Tibial nerve (tissue), 4 donors: Measurements from ENCODE around the gene SH3BGR. TPM values are rescaled to one million over a fixed set of nuclear protein-coding genes. Genes with fewer than 3 reads are reported as not detected.

Experiments used
- DNase-seq, 2 donors: peaks; one replicate each; pipeline ENCODE4 v3.0.0-alpha.2; 2019; ENCODE audit warnings: low spot score in 2 of 2
- H3K27ac ChIP-seq, 4 donors: fragments of 200-600 bp; sonication (generic) in 3 of 4; one replicate each; pipeline ENCODE4 v1.5.1; 2017 to 2019; ENCODE audit warnings: mild to moderate bottlenecking in 1 of 4
- H3K27me3 ChIP-seq, 2 donors: fragments of 200-600 bp; sonication (generic) in 1 of 2; one replicate each; pipeline versions ENCODE4 v1.5.1 to v1.6.0; 2017 to 2019
- H3K36me3 ChIP-seq, 3 donors: fragments of 200-600 bp; sonication (generic); one replicate each; pipeline ENCODE4 v1.5.1; 2018 to 2019
- H3K4me1 ChIP-seq, 4 donors: fragments of 200-600 bp; sonication (generic) in 3 of 4; one replicate each; pipeline ENCODE4 v1.5.1; 2017 to 2019
- H3K4me3 ChIP-seq, 4 donors: fragments of 200-600 bp; sonication (generic) in 3 of 4; one replicate each; pipeline ENCODE4 v1.5.1; 2017 to 2019; ENCODE audit warnings: mild to moderate bottlenecking in 1 of 4, moderate library complexity in 1 of 4
- H3K9me3 ChIP-seq, 4 donors: fragments of 200-600 bp; sonication (generic) in 3 of 4; one replicate each; pipeline ENCODE4 v1.5.1; 2017 to 2019
- EP300 ChIP-seq, 2 donors: sonication (generic); formaldehyde crosslinking; IDR thresholded peaks; one replicate each; pipeline ENCODE4 v1.6.1; 2017; ENCODE audit warnings: antibody characterized with exemption in 2 of 2, mild to moderate bottlenecking in 1 of 2
- POLR2A ChIP-seq, 2 donors: fragments of 450-650 bp; IDR thresholded peaks; one replicate each; pipeline ENCODE4 v1.6.1; 2017; ENCODE audit warnings: antibody characterized with exemption in 2 of 2, mild to moderate bottlenecking in 2 of 2, moderate library complexity in 2 of 2
- WGBS, 2 donors: methylation state at CpG; one replicate each; pipeline ENCODE4 v1.1.5; 2018; 5-methylcytosine and 5-hydroxymethylcytosine counted together
- total RNA-seq, 4 donors: library from RNA; depleted of rRNA; stranded (reverse); fragments of >200 nt; gene quantifications; one replicate each; pipeline ENCODE4 v1.1.0, GENCODE V29; 2016
- TF ChIP-seq, protein P1 (sequence below), 5 experiments: fragments of 200-600 bp in 3 of 5; fragments of 450-650 bp in 2 of 5; sonication (generic) in 3 of 5; IDR thresholded peaks; one replicate each; pipeline ENCODE4 v1.5.1; 2016 to 2019; ENCODE audit warnings: antibody characterized with exemption in 5 of 5, mild to moderate bottlenecking in 3 of 5, moderate library complexity in 2 of 5

SH3BGR gene
- total RNA-seq, 4 donors from 2014 or later: 2.4 to 9.6 (median 4.4) TPM

DNA sequence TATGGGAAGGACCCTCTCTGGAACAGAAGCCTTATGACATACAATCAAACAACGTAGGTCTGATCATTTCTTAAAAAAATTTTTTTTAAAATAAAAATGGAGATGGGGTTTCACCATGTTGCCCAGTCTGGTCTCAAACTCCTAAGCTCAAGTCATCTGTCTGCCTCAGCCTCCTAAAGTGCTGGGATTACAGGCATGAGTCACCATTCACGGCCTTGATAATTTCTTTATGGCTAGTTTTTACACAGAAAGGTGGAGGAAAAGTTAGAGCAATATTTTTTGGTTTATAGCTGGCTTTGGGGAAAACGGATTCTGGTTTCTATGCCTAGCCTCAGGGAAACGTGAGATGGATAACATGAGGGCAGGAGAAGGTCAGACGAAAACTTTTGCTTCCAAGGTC lies 91.0 kb downstream of the SH3BGR start:
- H3K4me1 ChIP-seq: no peaks in the 10 kb centered on the region
- H3K4me3 ChIP-seq: no peak overlapping the region
- peaks cover 0 to 10% (median 0%) of the 10 kb centered on the region in 4 donors for H3K9me3 ChIP-seq
- H3K27ac ChIP-seq: no peak overlapping the region
- TF ChIP-seq, protein P1, sequence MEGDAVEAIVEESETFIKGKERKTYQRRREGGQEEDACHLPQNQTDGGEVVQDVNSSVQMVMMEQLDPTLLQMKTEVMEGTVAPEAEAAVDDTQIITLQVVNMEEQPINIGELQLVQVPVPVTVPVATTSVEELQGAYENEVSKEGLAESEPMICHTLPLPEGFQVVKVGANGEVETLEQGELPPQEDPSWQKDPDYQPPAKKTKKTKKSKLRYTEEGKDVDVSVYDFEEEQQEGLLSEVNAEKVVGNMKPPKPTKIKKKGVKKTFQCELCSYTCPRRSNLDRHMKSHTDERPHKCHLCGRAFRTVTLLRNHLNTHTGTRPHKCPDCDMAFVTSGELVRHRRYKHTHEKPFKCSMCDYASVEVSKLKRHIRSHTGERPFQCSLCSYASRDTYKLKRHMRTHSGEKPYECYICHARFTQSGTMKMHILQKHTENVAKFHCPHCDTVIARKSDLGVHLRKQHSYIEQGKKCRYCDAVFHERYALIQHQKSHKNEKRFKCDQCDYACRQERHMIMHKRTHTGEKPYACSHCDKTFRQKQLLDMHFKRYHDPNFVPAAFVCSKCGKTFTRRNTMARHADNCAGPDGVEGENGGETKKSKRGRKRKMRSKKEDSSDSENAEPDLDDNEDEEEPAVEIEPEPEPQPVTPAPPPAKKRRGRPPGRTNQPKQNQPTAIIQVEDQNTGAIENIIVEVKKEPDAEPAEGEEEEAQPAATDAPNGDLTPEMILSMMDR (IDR thresholded peaks at IDR 0.05): no peak
- TF ChIP-seq POLR2A (IDR thresholded peaks at IDR 0.05): no peak
- no peak for TF ChIP-seq EP300 (IDR thresholded peaks at IDR 0.05)
- no peak for DNase-seq
- H3K36me3 ChIP-seq: no peaks in the 10 kb centered on the region
- no peaks in the 10 kb centered on the region for H3K27me3 ChIP-seq
- 71 to 75% methylated on average over 5 of the region's 5 CpGs for WGBS, 2 donors

DNA sequence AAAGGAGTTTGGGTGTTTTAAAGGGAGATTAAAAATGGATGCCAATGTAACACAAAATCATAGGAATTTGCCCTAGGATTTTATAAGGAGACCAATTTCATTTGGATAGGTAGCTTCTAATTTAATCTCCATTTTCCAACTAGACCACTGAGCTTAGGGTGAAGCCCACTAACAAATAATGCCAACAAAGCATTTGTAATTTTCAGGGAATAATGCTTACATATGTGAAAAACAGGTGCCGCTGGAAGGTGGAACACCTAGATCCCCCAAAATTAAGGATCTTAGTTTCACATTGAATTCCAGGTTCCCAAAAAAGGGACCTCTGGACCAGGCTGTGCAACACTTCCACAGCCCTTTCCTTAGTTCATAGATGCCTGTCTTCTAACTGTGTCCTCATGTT lies 94.8 kb downstream of the SH3BGR start:
- Histone ChIP-seq H3K9me3 (peaks cover 0 to 15% (median 0%) of the 10 kb centered on the region in 4 donors), H3K4me3 (no peak overlapping the region), H3K36me3 (no peaks in the 10 kb centered on the region), H3K27me3 (no peaks in the 10 kb centered on the region), H3K27ac (no peak overlapping the region), H3K4me1 (no peaks in the 10 kb centered on the region)
- DNase-seq: no peak
- TF ChIP-seq, protein P1 (IDR thresholded peaks at IDR 0.05): no peak
- TF ChIP-seq EP300 (IDR thresholded peaks at IDR 0.05) (no peak), POLR2A (IDR thresholded peaks at IDR 0.05) (no peak)
- 95 to 96% methylated on average over 1 of the region's 1 CpG for WGBS, 2 donors

GRCh38 chr21:39552856-39553255 lies 101.1 kb downstream of the SH3BGR start:
- H3K36me3 ChIP-seq: no peaks in the 10 kb centered on the region
- peaks cover 0 to 3% (median 0%) of the 10 kb centered on the region in 4 donors for H3K4me1 ChIP-seq
- DNase-seq: no peak
- WGBS, 2 donors: 78 to 85% methylated on average over 1 of the region's 1 CpG
- no peaks in the 10 kb centered on the region for H3K27me3 ChIP-seq
- peaks cover 0 to 7% (median 0%) of the 10 kb centered on the region in 4 donors for H3K9me3 ChIP-seq
- H3K27ac ChIP-seq: no peak overlapping the region
- H3K4me3 ChIP-seq: no peak overlapping the region
- TF ChIP-seq, protein P1 (IDR thresholded peaks at IDR 0.05): no peak
- TF ChIP-seq POLR2A (IDR thresholded peaks at IDR 0.05) (no peak), EP300 (IDR thresholded peaks at IDR 0.05) (no peak)

GRCh38 chr21:39553331-39553730 lies 101.6 kb downstream of the SH3BGR start:
- no peaks in the 10 kb centered on the region for H3K27me3 ChIP-seq
- peaks cover 0 to 7% (median 0%) of the 10 kb centered on the region in 4 donors for H3K9me3 ChIP-seq
- no peak overlapping the region for H3K27ac ChIP-seq
- TF ChIP-seq, protein P1 (IDR thresholded peaks at IDR 0.05): no peak
- no peak for TF ChIP-seq EP300 (IDR thresholded peaks at IDR 0.05)
- TF ChIP-seq POLR2A (IDR thresholded peaks at IDR 0.05): no peak
- WGBS, 2 donors: 56 to 65% methylated on average over 3 of the region's 3 CpGs
- H3K36me3 ChIP-seq: no peaks in the 10 kb centered on the region
- H3K4me3 ChIP-seq: no peak overlapping the region
- DNase-seq: no peak
- H3K4me1 ChIP-seq: peaks cover 0 to 3% (median 0%) of the 10 kb centered on the region in 4 donors

GRCh38 chr21:39555911-39556590 lies 104.3 kb downstream of the SH3BGR start:
- Histone ChIP-seq H3K4me3 (no peak overlapping the region), H3K27me3 (no peaks in the 10 kb centered on the region), H3K27ac (no peak overlapping the region), H3K4me1 (peaks cover 0 to 3% (median 0%) of the 10 kb centered on the region in 4 donors), H3K36me3 (no peaks in the 10 kb centered on the region), H3K9me3 (peaks cover 0 to 7% (median 0%) of the 10 kb centered on the region in 4 donors)
- TF ChIP-seq, protein P1 (IDR thresholded peaks at IDR 0.05): no peak
- no peak for TF ChIP-seq POLR2A (IDR thresholded peaks at IDR 0.05)
- 43% methylated on average over 6 of the region's 6 CpGs for WGBS, 2 donors
- DNase-seq: no peak
